H9 (cell line): Measurements from ENCODE around the gene FRS3. TPM values are rescaled to one million over a fixed set of nuclear protein-coding genes. Genes with fewer than 3 reads are reported as not detected.

ENCODE experiments used
- DNase-seq: peaks from one replicate; pipeline ENCODE4 v3.0.0-alpha.2; 2017
- H2AFZ ChIP-seq: one replicate; pipeline ENCODE4 v1.6.1; 2013; ENCODE audit warnings: mild to moderate bottlenecking, low read length, control low read depth, moderate library complexity
- H2AK5ac ChIP-seq: 2 replicates; pipeline ENCODE4 v1.6.1; 2013; ENCODE audit warnings: low read length, control low read depth, mixed read lengths; ENCODE audit not compliant: insufficient read length
- H2BK120ac ChIP-seq: one replicate; pipeline ENCODE4 v1.6.1; 2013; ENCODE audit warnings: low read depth, mild to moderate bottlenecking, low read length, control low read depth, inconsistent platforms; ENCODE audit not compliant: poor library complexity, severe bottlenecking
- H2BK12ac ChIP-seq: 2 replicates; pipeline ENCODE4 v1.6.1; 2013; ENCODE audit warnings: low read length, control low read depth, mixed read lengths, low read depth; ENCODE audit not compliant: insufficient read length
- H2BK15ac ChIP-seq: 2 replicates; pipeline ENCODE4 v1.6.1; 2013; ENCODE audit warnings: low read depth, low read length, control low read depth
- H2BK20ac ChIP-seq: one replicate; pipeline ENCODE4 v1.6.1; 2013; ENCODE audit warnings: low read depth, mild to moderate bottlenecking, low read length, control low read depth, inconsistent platforms; ENCODE audit not compliant: poor library complexity, severe bottlenecking
- H2BK5ac ChIP-seq: 2 replicates; pipeline ENCODE4 v1.6.1; 2013; ENCODE audit warnings: low read length, control low read depth, mixed read lengths; ENCODE audit not compliant: insufficient read length
- H3K14ac ChIP-seq: 2 replicates; pipeline ENCODE4 v1.6.1; 2013; ENCODE audit warnings: low read length, control low read depth; ENCODE audit not compliant: insufficient read depth
- H3K18ac ChIP-seq: 2 replicates; pipeline ENCODE4 v1.6.1; 2013; ENCODE audit warnings: low read depth, mild to moderate bottlenecking, mixed read lengths, low read length, control low read depth; ENCODE audit not compliant: insufficient read length
- H3K23ac ChIP-seq: 2 replicates; pipeline ENCODE4 v1.6.1; 2013; ENCODE audit warnings: low read length, control low read depth, mixed read lengths, low read depth; ENCODE audit not compliant: insufficient read length
- H3K23me2 ChIP-seq: 2 replicates; pipeline ENCODE4 v1.6.1; 2013; ENCODE audit warnings: low read depth, mild to moderate bottlenecking, mixed read lengths, low read length, control low read depth; ENCODE audit not compliant: insufficient read length, poor library complexity, severe bottlenecking
- H3K27ac ChIP-seq: 2 replicates; pipeline ENCODE4 v1.5.1; 2013; ENCODE audit warnings: low read length, control low read depth, mixed read lengths, low read depth; ENCODE audit not compliant: insufficient read length
- H3K27me3 ChIP-seq: 2 replicates; pipeline ENCODE4 v1.6.1; 2013; ENCODE audit warnings: low read length, control low read depth, inconsistent platforms; ENCODE audit not compliant: insufficient read depth
- H3K4ac ChIP-seq: 2 replicates; pipeline ENCODE4 v1.6.1; 2013; ENCODE audit warnings: low read depth, mild to moderate bottlenecking, control low read depth, inconsistent platforms, low read length, moderate library complexity
- H3K4me1 ChIP-seq: 2 replicates; pipeline ENCODE4 v1.6.1; 2013; ENCODE audit warnings: low read length, control low read depth, inconsistent platforms; ENCODE audit not compliant: insufficient read depth
- H3K4me2 ChIP-seq: 2 replicates; pipeline ENCODE4 v1.6.1; 2013; ENCODE audit warnings: low read length, control low read depth, mixed read lengths; ENCODE audit not compliant: insufficient read length, insufficient read depth
- H3K56ac ChIP-seq: 2 replicates; pipeline ENCODE4 v1.6.1; 2013; ENCODE audit warnings: low read depth, mild to moderate bottlenecking, mixed read lengths, low read length, control low read depth; ENCODE audit not compliant: insufficient read length
- H3K79me1 ChIP-seq: 2 replicates; pipeline ENCODE4 v1.6.1; 2013; ENCODE audit warnings: low read depth, mild to moderate bottlenecking, moderate library complexity, low read length, control low read depth, inconsistent platforms; ENCODE audit not compliant: insufficient read depth, poor library complexity, severe bottlenecking
- H3K79me2 ChIP-seq: 2 replicates; pipeline ENCODE4 v1.6.1; 2013; ENCODE audit warnings: low read length, control low read depth, inconsistent platforms; ENCODE audit not compliant: insufficient read depth
- H3K9ac ChIP-seq: 2 replicates; pipeline ENCODE4 v1.6.1; 2013; ENCODE audit warnings: low read length, control low read depth, mixed read lengths; ENCODE audit not compliant: insufficient read length; ENCODE audit errors: extremely low read depth
- H3K9me3 ChIP-seq: one replicate; pipeline ENCODE4 v1.6.1; 2013; ENCODE audit warnings: low read depth, low read length, inconsistent platforms; ENCODE audit not compliant: control insufficient read depth
- H3T11ph ChIP-seq: one replicate; pipeline ENCODE4 v1.6.1; 2013; ENCODE audit warnings: mild to moderate bottlenecking, low read length, control low read depth, inconsistent platforms
- H4K20me1 ChIP-seq: one replicate; pipeline ENCODE4 v1.6.1; 2013; ENCODE audit not compliant: control insufficient read depth, insufficient read length, insufficient read depth
- H4K5ac ChIP-seq: 2 replicates; pipeline ENCODE4 v1.6.1; 2013; ENCODE audit warnings: low read depth, mild to moderate bottlenecking, mixed read lengths, low read length, control low read depth; ENCODE audit not compliant: insufficient read length
- H4K8ac ChIP-seq: replicated peaks from 2 replicates; pipeline ENCODE4 v1.6.1; 2013; ENCODE audit warnings: low read length, control low read depth, mixed read lengths, low read depth; ENCODE audit not compliant: insufficient read length
- H4K91ac ChIP-seq: 2 replicates; pipeline ENCODE4 v1.6.1; 2013; ENCODE audit warnings: low read depth, mild to moderate bottlenecking, moderate library complexity, mixed read lengths, low read length, control low read depth; ENCODE audit not compliant: insufficient read length
- H3K27ac Mint-ChIP-seq, 3 experiments: 2 replicates in 2 of 3; 3 replicates in 1 of 3; pipeline ENCODE4 v1.8.0; 2020 to 2021; ENCODE audit warnings: mixed read lengths in 3 of 3, mild to moderate bottlenecking in 1 of 3, moderate library complexity in 1 of 3
- H3K27me3 Mint-ChIP-seq: 2 replicates; pipeline ENCODE4 v1.8.0; 2021; ENCODE audit warnings: low read depth, mild to moderate bottlenecking, moderate library complexity, mixed read lengths
- H3K36me3 Mint-ChIP-seq, 3 experiments: 2 replicates in 2 of 3; 3 replicates in 1 of 3; pipeline ENCODE4 v1.8.0; 2020 to 2021; ENCODE audit warnings: low read depth in 3 of 3, mixed read lengths in 3 of 3; ENCODE audit not compliant: insufficient read depth in 1 of 3
- H3K4me1 Mint-ChIP-seq, 2 experiments: 2 replicates each; pipeline ENCODE4 v1.8.0; 2020; ENCODE audit warnings: mixed read lengths in 2 of 2
- H3K4me3 Mint-ChIP-seq, 2 experiments: 2 replicates in 1 of 2; 3 replicates in 1 of 2; pipeline ENCODE4 v1.8.0; 2020 to 2021; ENCODE audit warnings: mild to moderate bottlenecking in 2 of 2, mixed read lengths in 2 of 2, moderate library complexity in 1 of 2
- H3K9me3 Mint-ChIP-seq, 2 experiments: 2 replicates in 1 of 2; 3 replicates in 1 of 2; pipeline ENCODE4 v1.8.0; 2020; ENCODE audit warnings: mild to moderate bottlenecking in 2 of 2, mixed read lengths in 2 of 2, moderate library complexity in 1 of 2
- WGBS: extraction: QIAGEN DNeasy Blood & Tissue Kit; methylation state at CpG from one replicate; pipeline ENCODE4 v1.1.7; 2013; ENCODE audit warnings: missing lambda C conversion rate, low lambda C conversion rate, mixed read lengths; ENCODE audit not compliant: insufficient read length; ENCODE audit errors: extremely low coverage; 5-methylcytosine and 5-hydroxymethylcytosine counted together
- total RNA-seq: library from RNA; stranded (reverse); gene quantifications from 2 replicates; pipeline ENCODE4 v1.2.1, GENCODE V29; 2021
- TF ChIP-seq, protein P1 (sequence below): fragments of 200-600 bp; sonication (generic); conservative IDR thresholded peaks from 3 replicates; pipeline ENCODE4 v1.8.0; 2021; ENCODE audit warnings: antibody characterized with exemption, mild to moderate bottlenecking

Gene FRS3
- total RNA-seq, 1 experiment from 2014 or later, result 4.8 TPM

DNA sequence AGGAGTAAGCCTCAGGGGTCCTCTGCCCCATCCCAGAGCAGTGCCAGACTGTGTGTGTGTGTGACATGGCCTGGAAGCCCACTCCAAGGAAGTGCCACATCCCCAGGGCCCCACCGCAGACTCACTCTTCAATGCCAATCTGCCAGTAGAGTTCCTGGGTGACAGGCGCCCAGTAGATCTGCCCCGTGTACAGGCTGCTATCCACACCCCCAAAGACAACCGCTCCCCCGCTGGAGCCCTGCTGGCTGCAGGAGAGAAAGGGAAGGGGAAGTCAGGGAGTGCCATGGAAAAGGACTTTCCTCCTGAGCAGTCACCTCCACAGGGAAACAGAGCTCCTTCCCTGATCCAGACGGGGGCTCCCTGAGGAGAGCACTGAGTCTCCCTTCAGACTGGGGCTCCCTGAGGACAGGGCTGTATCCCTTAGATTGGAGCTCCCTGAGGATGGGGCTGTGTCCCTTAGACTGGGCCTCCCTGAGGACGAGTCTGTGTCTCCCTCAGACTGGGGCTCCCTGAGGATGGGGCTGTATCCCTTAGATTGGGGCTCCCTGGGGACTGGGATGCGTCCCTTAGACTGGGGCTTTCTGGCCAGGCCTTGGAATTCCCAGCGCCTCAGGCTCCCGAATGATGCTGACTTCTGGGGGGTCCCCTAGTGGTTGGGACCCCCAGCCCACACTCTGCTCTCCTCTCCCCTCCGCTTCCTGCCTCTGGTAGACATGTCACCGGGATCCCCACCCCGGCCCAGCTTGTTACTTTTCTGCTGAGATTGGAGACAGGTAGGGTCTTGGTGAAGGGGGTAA is 39.1 kb downstream of the FRS3 start:
- Histone ChIP-seq H3T11ph (no peak overlapping the region), H2BK20ac (no peak overlapping the region), H4K5ac (no peak overlapping the region), H3K9ac (no peak overlapping the region), H3K4me2 (no peak overlapping the region), H3K9me3 (no peaks in the 10 kb centered on the region), H3K27ac (no peak overlapping the region), H2BK120ac (no peak overlapping the region), H2AK5ac (no peak overlapping the region), H4K91ac (no peak overlapping the region), H2BK12ac (no peak overlapping the region), H3K4ac (no peak overlapping the region), H4K20me1 (no peaks in the 10 kb centered on the region), H3K4me1 (no peaks in the 10 kb centered on the region), H3K23me2 (peaks cover 2% of the 10 kb centered on the region), H3K79me1 (no peaks in the 10 kb centered on the region), H3K14ac (no peak overlapping the region), H3K56ac (no peak overlapping the region), H3K23ac (no peak overlapping the region), H3K27me3 (no peaks in the 10 kb centered on the region), H3K18ac (no peak overlapping the region), H3K79me2 (no peaks in the 10 kb centered on the region), H4K8ac (no peak overlapping the region), H2BK15ac (no peak overlapping the region), H2AFZ (no peak overlapping the region), H2BK5ac (no peak overlapping the region)
- no peak overlapping the region for H3K27ac Mint-ChIP-seq
- no peaks in the 10 kb centered on the region; a peak in 1 of 5 replicates for H3K9me3 Mint-ChIP-seq
- peaks cover 16 to 22% of the 10 kb centered on the region in 2 experiments for H3K4me1 Mint-ChIP-seq
- WGBS, result no CpG with 5 or more reads among the region's 13 CpGs
- H3K27me3 Mint-ChIP-seq, result peaks cover 12% of the 10 kb centered on the region
- H3K36me3 Mint-ChIP-seq, result no peaks in the 10 kb centered on the region; a peak in 1 of 7 replicates
- no peak overlapping the region for H3K4me3 Mint-ChIP-seq
- DNase-seq, result no peak
- TF ChIP-seq, protein P1, sequence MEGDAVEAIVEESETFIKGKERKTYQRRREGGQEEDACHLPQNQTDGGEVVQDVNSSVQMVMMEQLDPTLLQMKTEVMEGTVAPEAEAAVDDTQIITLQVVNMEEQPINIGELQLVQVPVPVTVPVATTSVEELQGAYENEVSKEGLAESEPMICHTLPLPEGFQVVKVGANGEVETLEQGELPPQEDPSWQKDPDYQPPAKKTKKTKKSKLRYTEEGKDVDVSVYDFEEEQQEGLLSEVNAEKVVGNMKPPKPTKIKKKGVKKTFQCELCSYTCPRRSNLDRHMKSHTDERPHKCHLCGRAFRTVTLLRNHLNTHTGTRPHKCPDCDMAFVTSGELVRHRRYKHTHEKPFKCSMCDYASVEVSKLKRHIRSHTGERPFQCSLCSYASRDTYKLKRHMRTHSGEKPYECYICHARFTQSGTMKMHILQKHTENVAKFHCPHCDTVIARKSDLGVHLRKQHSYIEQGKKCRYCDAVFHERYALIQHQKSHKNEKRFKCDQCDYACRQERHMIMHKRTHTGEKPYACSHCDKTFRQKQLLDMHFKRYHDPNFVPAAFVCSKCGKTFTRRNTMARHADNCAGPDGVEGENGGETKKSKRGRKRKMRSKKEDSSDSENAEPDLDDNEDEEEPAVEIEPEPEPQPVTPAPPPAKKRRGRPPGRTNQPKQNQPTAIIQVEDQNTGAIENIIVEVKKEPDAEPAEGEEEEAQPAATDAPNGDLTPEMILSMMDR, result no peak
